Trophoblast cell (in vitro differentiated cells and primary cell): Measurements from ENCODE around the gene TBX6.

Experiments used
- DNase-seq, 2 donors: peaks; one replicate each; pipeline ENCODE4 v3.0.0-alpha.2; 2016
- H2AFZ ChIP-seq: 2 replicates; pipeline ENCODE4 v1.6.1; 2013; ENCODE audit warnings: low read length, moderate library complexity, mild to moderate bottlenecking; ENCODE audit not compliant: insufficient read depth, poor library complexity
- H2AK5ac ChIP-seq: 2 replicates; pipeline ENCODE4 v1.6.1; 2013; ENCODE audit warnings: mild to moderate bottlenecking, low read length
- H2BK120ac ChIP-seq: 2 replicates; pipeline ENCODE4 v1.6.1; 2013; ENCODE audit warnings: low read length, mild to moderate bottlenecking, moderate library complexity; ENCODE audit not compliant: insufficient read depth, poor library complexity
- H2BK12ac ChIP-seq: 2 replicates; pipeline ENCODE4 v1.6.1; 2013; ENCODE audit warnings: mild to moderate bottlenecking, low read length, moderate library complexity
- H2BK5ac ChIP-seq: 2 replicates; pipeline ENCODE4 v1.6.1; 2013; ENCODE audit warnings: low read length, low read depth, moderate library complexity, mild to moderate bottlenecking; ENCODE audit not compliant: poor library complexity
- H3K14ac ChIP-seq: 2 replicates; pipeline ENCODE4 v1.6.1; 2013; ENCODE audit warnings: mild to moderate bottlenecking, low read length
- H3K18ac ChIP-seq: 2 replicates; pipeline ENCODE4 v1.6.1; 2013; ENCODE audit warnings: mild to moderate bottlenecking, low read length
- H3K23ac ChIP-seq: 2 replicates; pipeline ENCODE4 v1.6.1; 2013; ENCODE audit warnings: low read length
- H3K27ac ChIP-seq: 2 replicates; pipeline ENCODE4 v1.5.1; 2013; ENCODE audit warnings: low read depth, mild to moderate bottlenecking, inconsistent platforms, low read length, moderate library complexity
- H3K27me3 ChIP-seq: 2 replicates; pipeline ENCODE4 v1.6.1; 2013; ENCODE audit warnings: inconsistent platforms, mild to moderate bottlenecking, low read length, moderate library complexity; ENCODE audit not compliant: insufficient read depth
- H3K36me3 ChIP-seq, 2 experiments: 1 replicate in 1 of 2; 2 replicates in 1 of 2; pipeline ENCODE4 v1.6.1; 2013; ENCODE audit warnings: low read length in 2 of 2, mild to moderate bottlenecking in 2 of 2, moderate library complexity in 1 of 2; ENCODE audit not compliant: insufficient read depth in 2 of 2, control insufficient read depth in 1 of 2
- H3K4ac ChIP-seq: 2 replicates; pipeline ENCODE4 v1.6.1; 2013; ENCODE audit warnings: low read depth, mild to moderate bottlenecking, low read length, moderate library complexity
- H3K4me1 ChIP-seq, 2 experiments: 1 replicate in 1 of 2; 2 replicates in 1 of 2; pipeline ENCODE4 v1.6.1; 2013; ENCODE audit warnings: low read length in 2 of 2, mild to moderate bottlenecking in 2 of 2, moderate library complexity in 1 of 2; ENCODE audit not compliant: insufficient read depth in 2 of 2, control insufficient read depth in 1 of 2
- H3K4me2 ChIP-seq: 2 replicates; pipeline ENCODE4 v1.6.1; 2013; ENCODE audit warnings: inconsistent platforms, mild to moderate bottlenecking, low read length, moderate library complexity
- H3K4me3 ChIP-seq: 2 replicates; pipeline ENCODE4 v1.5.1; 2013; ENCODE audit warnings: mild to moderate bottlenecking, low read depth, low read length, inconsistent platforms
- H3K79me1 ChIP-seq: one replicate; pipeline ENCODE4 v1.6.1; 2013; ENCODE audit warnings: low read length
- H3K79me2 ChIP-seq: 2 replicates; pipeline ENCODE4 v1.6.1; 2013; ENCODE audit warnings: low read length, mild to moderate bottlenecking; ENCODE audit not compliant: control insufficient read depth, insufficient read depth, poor library complexity
- H3K9ac ChIP-seq: 2 replicates; pipeline ENCODE4 v1.6.1; 2013; ENCODE audit warnings: mild to moderate bottlenecking, low read length
- H3K9me3 ChIP-seq: 2 replicates; pipeline ENCODE4 v1.6.1; 2013; ENCODE audit warnings: low read depth, mild to moderate bottlenecking, control low read depth, inconsistent platforms, low read length; ENCODE audit not compliant: insufficient read depth
- H4K12ac ChIP-seq: 2 replicates; pipeline ENCODE4 v1.6.1; 2013; ENCODE audit warnings: low read depth, mild to moderate bottlenecking, low read length, moderate library complexity
- H4K8ac ChIP-seq: 2 replicates; pipeline ENCODE4 v1.6.1; 2013; ENCODE audit warnings: low read depth, mild to moderate bottlenecking, low read length, moderate library complexity
- H4K91ac ChIP-seq: one replicate; pipeline ENCODE4 v1.6.1; 2013; ENCODE audit warnings: low read depth, mild to moderate bottlenecking, low read length, moderate library complexity
- WGBS: extraction: QIAGEN DNeasy Blood & Tissue Kit; methylation state at CpG from one replicate; pipeline ENCODE4 v1.1.7; 2013; ENCODE audit warnings: missing lambda C conversion rate; ENCODE audit not compliant: insufficient read length, insufficient coverage; ENCODE audit errors: extremely low coverage; 5-methylcytosine and 5-hydroxymethylcytosine counted together

TBX6 gene

GRCh38 chr16:30078744-30079143 is 13.0 kb downstream of the TBX6 start:
- H3K4me2 ChIP-seq: no peak overlapping the region
- no peak for DNase-seq
- no peak overlapping the region for H2BK5ac ChIP-seq
- H3K18ac ChIP-seq: no peak overlapping the region
- H3K9ac ChIP-seq: no peak overlapping the region
- no peak overlapping the region for H2BK120ac ChIP-seq
- H3K14ac ChIP-seq: no peak overlapping the region
- H3K4me3 ChIP-seq: no peak overlapping the region
- no peaks in the 10 kb centered on the region for H3K27me3 ChIP-seq
- H3K79me2 ChIP-seq: peaks cover 12% of the 10 kb centered on the region
- H3K4ac ChIP-seq: peak overlapping the region; percentile 13
- H3K36me3 ChIP-seq: peaks cover 50 to 53% of the 10 kb centered on the region in 2 experiments
- peaks cover 4% of the 10 kb centered on the region for H3K9me3 ChIP-seq
- no peak overlapping the region for H4K91ac ChIP-seq
- no peak overlapping the region for H4K8ac ChIP-seq
- no peak overlapping the region for H3K27ac ChIP-seq
- no peak overlapping the region for H2AK5ac ChIP-seq
- no CpG with 5 or more reads among the region's 7 CpGs for WGBS
- H3K79me1 ChIP-seq: peaks cover 5% of the 10 kb centered on the region
- H4K12ac ChIP-seq: no peak overlapping the region
- H3K4me1 ChIP-seq: peaks cover 4 to 10% of the 10 kb centered on the region in 2 experiments
- no peak overlapping the region for H2AFZ ChIP-seq
- no peak overlapping the region for H2BK12ac ChIP-seq
- no peak overlapping the region for H3K23ac ChIP-seq

GRCh38 chr16:30077656-30078055 is 14.1 kb downstream of the TBX6 start:
- no peak overlapping the region for H4K12ac ChIP-seq
- peak overlapping the region; percentile 89 for H3K4ac ChIP-seq
- H3K18ac ChIP-seq: no peak overlapping the region

GRCh38 chr16:30076276-30076791 is 15.4 kb downstream of the TBX6 start:
- H3K4ac ChIP-seq: peak overlapping the region; percentile 100
- peak overlapping the region; percentile 4 for H3K27ac ChIP-seq
- no peak overlapping the region for H3K23ac ChIP-seq
- peak in 1 of 2 donors; percentile 51 for DNase-seq
- peak overlapping the region; percentile 69 for H4K8ac ChIP-seq
- H3K18ac ChIP-seq: peak overlapping the region; percentile 80
- peaks cover 42% of the 10 kb centered on the region in 2 experiments for H3K36me3 ChIP-seq
- peak overlapping the region; percentile 65 for H3K4me2 ChIP-seq
- H3K4me3 ChIP-seq: peak overlapping the region; percentile 98
- H2BK120ac ChIP-seq: peak overlapping the region; percentile 33
- H3K27me3 ChIP-seq: no peaks in the 10 kb centered on the region
- peak overlapping the region; percentile 86 for H4K91ac ChIP-seq
- H4K12ac ChIP-seq: peak overlapping the region; percentile 13
- peaks cover 5% of the 10 kb centered on the region for H3K79me1 ChIP-seq
- peak overlapping the region; percentile 45 for H2BK12ac ChIP-seq
- H3K9ac ChIP-seq: peak overlapping the region; percentile 97
- H3K9me3 ChIP-seq: no peaks in the 10 kb centered on the region
- H3K14ac ChIP-seq: peak overlapping the region; percentile 97
- H2BK5ac ChIP-seq: peak overlapping the region; percentile 76
- peaks cover 12% of the 10 kb centered on the region for H3K79me2 ChIP-seq
- no CpG with 5 or more reads among the region's 33 CpGs for WGBS
- peak overlapping the region; percentile 98 for H2AK5ac ChIP-seq
- H3K4me1 ChIP-seq: peaks cover 4 to 10% of the 10 kb centered on the region in 2 experiments
- H2AFZ ChIP-seq: peak overlapping the region; percentile 63

More at GRCh38 chr16:30077656-30078055, 14.1 kb downstream of the TBX6 start:
- no peak overlapping the region for H2BK120ac ChIP-seq
- no peaks in the 10 kb centered on the region for H3K27me3 ChIP-seq
- no peak overlapping the region for H2BK5ac ChIP-seq
- no peak overlapping the region for H3K9ac ChIP-seq
- H2AFZ ChIP-seq: no peak overlapping the region
- H4K8ac ChIP-seq: no peak overlapping the region
- no peak overlapping the region for H3K27ac ChIP-seq
- peaks cover 41 to 42% of the 10 kb centered on the region in 2 experiments for H3K36me3 ChIP-seq
- no peak overlapping the region for H3K14ac ChIP-seq
- H3K4me1 ChIP-seq: peaks cover 4 to 10% of the 10 kb centered on the region in 2 experiments
- no peak overlapping the region for H2AK5ac ChIP-seq
- no peak overlapping the region for H3K4me2 ChIP-seq
- H3K79me1 ChIP-seq: peaks cover 5% of the 10 kb centered on the region
- DNase-seq: no peak
- H3K23ac ChIP-seq: no peak overlapping the region
- no peak overlapping the region for H2BK12ac ChIP-seq
- no peaks in the 10 kb centered on the region for H3K9me3 ChIP-seq
- no peak overlapping the region for H4K91ac ChIP-seq
- WGBS: no CpG with 5 or more reads among the region's 6 CpGs
- H3K4me3 ChIP-seq: no peak overlapping the region
- H3K79me2 ChIP-seq: peaks cover 12% of the 10 kb centered on the region

GRCh38 chr16:30075503-30076275 is 16.0 kb downstream of the TBX6 start, which contains the start of gene PPP4C:
Gene PPP4C (plus strand): TSS chr16:30075994. CDS start chr16:30076378, 384 bp downstream.
- Histone ChIP-seq H3K36me3 (peaks cover 41% of the 10 kb centered on the region in 2 experiments), H3K27ac (peak within 1 kb of the TSS; percentile 32), H3K4ac (peak within 1 kb of the TSS; percentile 100), H3K79me2 (peaks cover 12% of the 10 kb centered on the region), H3K9me3 (no peaks in the 10 kb centered on the region), H3K18ac (peak within 1 kb of the TSS; percentile 80), H3K4me3 (peak within 1 kb of the TSS; percentile 98), H3K14ac (peak within 1 kb of the TSS; percentile 97), H4K12ac (peak within 1 kb of the TSS; percentile 81), H2BK5ac (peak within 1 kb of the TSS; percentile 76), H3K23ac (no peak within 1 kb of the TSS), H3K4me2 (peak within 1 kb of the TSS; percentile 70), H2AFZ (peak within 1 kb of the TSS; percentile 63), H3K79me1 (peaks cover 5% of the 10 kb centered on the region), H4K8ac (peak within 1 kb of the TSS; percentile 70), H2AK5ac (peak within 1 kb of the TSS; percentile 98), H3K4me1 (peaks cover 4 to 10% of the 10 kb centered on the region in 2 experiments), H2BK12ac (peak within 1 kb of the TSS; percentile 45), H3K27me3 (no peaks in the 10 kb centered on the region), H2BK120ac (peak within 1 kb of the TSS; percentile 33), H4K91ac (peak within 1 kb of the TSS; percentile 86), H3K9ac (peak within 1 kb of the TSS; percentile 97)
- WGBS: no CpG with 5 or more reads among the region's 67 CpGs
- peak; percentile 89 to 91 for DNase-seq
